ENCODE results near the gene MESD.

Gene MESD

DNA sequence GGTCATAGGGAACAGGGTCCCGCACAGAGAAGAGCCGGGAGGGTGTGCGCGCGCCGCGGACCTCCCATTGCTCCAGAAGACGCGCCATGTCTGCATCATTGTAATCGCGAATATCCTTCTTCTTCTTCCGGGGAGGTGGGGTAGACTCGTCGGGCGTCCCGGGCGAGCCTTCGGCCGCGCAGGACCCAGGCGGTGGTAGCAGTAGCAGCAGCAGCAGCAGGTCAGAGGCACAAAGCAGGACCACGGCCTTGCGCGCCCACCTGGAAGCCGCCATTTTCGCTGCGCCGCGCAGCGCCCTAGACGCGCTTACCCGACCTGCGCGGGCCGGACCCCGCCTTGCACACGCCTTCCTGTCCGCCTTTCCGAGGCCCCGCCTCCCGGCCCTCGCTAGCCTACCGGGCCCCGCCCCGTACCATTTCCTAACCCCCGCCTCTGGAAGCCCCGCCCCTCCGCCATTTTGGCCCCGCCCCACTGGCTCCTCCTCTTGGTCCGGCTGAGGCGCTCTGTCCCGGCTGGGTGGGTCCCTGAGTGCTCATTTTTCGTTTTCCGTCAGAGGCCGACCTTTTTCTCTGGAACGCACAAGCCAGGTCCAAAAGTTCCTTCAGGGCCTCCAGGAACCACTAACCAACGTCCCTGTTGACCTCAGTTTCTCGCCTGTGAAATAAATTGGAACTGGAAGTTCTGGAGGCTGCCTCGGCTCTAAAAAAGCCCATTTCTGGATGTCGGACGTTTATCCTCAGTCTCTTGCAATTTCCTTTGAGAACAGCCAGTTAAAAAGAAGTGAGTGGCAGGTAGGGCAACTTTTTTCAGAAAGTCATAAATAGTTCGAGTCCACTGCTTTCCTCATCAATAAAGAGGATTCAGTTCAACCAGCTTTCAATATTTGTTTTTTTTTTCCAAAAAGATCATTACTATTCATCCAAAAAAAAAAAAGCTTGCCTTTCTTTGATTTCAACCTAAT is at the start of gene MESD:
Gene MESD, minus strand, starts transcription at position 302 of the 961 bp plus-strand sequence. Its CDS starts 28 bp downstream, at position 274.
- peak; percentile 98 for DNase-seq (ENCODE audit: low spot score)

- no peak for DNase-seq (ENCODE audit: low spot score)
Observed at GRCh38 chr15:81038975-81039607, 49.5 kb upstream of the MESD start.

GRCh38 chr15:81037952-81038743 is 48.5 kb upstream of the MESD start:
- DNase-seq (ENCODE audit: low spot score) = no peak

GRCh38 chr15:81033508-81033907 is 43.9 kb upstream of the MESD start:
- no peak for DNase-seq (ENCODE audit: low spot score)

- no peak for DNase-seq (ENCODE audit: low spot score)
Observed at GRCh38 chr15:81032818-81033217, 43.2 kb upstream of the MESD start.

GRCh38 chr15:81032355-81032754 is 42.7 kb upstream of the MESD start:
- no peak for DNase-seq (ENCODE audit: low spot score)

DNA sequence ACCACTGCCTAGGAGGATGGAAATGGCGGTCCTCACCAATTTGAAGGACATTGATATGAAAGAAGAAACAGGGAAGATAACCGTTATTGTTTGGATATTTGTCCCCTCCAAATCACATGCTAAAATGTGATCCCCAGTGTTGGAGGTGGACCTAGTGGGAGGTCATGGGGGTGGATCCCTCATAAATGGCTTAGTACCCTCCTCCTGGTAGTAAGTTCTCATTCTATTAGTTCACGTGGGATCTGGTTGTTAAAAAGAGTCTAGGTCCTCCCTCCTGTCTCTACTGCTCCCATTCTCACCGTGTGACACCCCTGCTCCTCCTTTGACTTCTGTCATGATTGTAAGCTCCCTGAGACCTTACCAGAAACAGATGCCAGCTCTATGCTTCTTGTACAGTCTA is 41.6 kb upstream of the MESD start:
- no peak for DNase-seq (ENCODE audit: low spot score)

GRCh38 chr15:81030301-81030750 is 40.7 kb upstream of the MESD start:
- DNase-seq (ENCODE audit: low spot score) = no peak

- DNase-seq (ENCODE audit: low spot score) = no peak
Observed at GRCh38 chr15:81029414-81030300, 40.0 kb upstream of the MESD start.

DNA sequence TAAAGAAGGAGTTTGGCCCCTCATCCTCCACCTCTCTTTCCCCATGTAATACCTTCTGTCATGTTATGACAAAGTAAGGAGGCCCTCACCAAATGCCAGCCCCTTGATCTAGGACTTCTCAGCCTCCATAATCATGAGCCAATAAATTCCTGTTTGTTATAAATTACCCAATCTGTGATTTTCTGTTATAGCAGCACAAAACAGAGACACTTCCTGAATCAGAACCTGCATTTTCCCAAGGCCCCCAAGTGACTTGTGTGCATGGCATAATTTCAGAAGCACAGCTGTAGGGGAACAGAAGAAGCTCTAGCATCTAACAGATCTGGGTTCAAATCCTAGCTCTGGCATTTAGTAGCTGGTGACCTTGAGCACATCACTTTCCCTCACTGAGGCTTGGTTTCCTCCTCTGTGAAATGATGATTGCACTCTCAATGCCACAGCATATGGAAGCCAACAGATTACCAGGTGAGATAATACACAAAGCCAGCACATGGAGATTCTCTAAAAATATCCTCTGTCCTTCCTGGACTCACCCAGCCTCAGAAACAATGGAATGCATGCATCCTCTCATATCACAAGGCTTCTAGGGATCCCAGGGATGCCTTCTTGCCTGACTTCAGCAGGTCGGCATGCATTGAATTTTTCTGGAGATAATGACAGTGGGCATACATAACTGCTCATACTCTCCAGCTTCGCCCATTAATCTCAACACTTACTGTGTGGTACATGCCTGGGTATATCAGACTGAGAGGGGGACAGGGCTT is 37.4 kb upstream of the MESD start:
- DNase-seq (ENCODE audit: low spot score) = no peak

DNA sequence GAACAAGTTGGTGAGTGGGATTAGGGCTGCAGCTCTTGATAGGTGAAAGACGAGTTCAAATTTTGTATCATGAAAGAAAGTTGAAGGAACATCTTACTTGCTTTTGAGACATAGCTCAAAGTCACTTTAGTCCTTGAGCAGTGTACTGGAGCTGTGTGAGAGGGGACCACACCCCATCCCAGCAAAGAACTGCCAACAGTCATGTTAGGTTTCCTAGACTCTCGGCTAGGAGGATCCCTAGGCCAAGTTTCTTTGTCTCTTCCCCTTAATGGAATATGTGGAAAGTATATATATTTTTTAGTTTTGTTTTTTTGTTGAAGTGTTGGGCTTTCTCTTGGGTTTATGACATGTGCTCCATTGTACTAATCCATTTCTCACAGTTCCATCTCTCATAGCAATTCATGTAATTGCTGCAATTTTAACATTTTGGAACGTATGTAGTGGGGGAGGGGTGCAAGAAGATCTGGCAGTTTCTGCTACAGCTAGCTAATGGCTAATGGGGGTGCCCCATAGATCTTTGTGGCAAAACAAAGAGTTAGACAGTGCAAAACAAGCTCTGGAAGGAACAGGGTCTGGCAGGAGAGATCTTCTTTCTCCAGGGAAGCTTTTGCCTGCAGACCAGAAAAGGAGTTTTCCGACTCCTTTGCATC is 36.2 kb upstream of the MESD start:
- DNase-seq (ENCODE audit: low spot score) = no peak

GRCh38 chr15:81024936-81025335 is 35.3 kb upstream of the MESD start:
- DNase-seq (ENCODE audit: low spot score) = no peak

GRCh38 chr15:81024265-81024872 is 34.8 kb upstream of the MESD start:
- no peak for DNase-seq (ENCODE audit: low spot score)

GRCh38 chr15:81023483-81024264 is 34.1 kb upstream of the MESD start:
- no peak for DNase-seq (ENCODE audit: low spot score)

GRCh38 chr15:81021321-81021720 is 31.7 kb upstream of the MESD start:
- no peak for DNase-seq (ENCODE audit: low spot score)

- no peak for DNase-seq (ENCODE audit: low spot score)
Observed at GRCh38 chr15:81018197-81018596, 28.6 kb upstream of the MESD start.

DNA sequence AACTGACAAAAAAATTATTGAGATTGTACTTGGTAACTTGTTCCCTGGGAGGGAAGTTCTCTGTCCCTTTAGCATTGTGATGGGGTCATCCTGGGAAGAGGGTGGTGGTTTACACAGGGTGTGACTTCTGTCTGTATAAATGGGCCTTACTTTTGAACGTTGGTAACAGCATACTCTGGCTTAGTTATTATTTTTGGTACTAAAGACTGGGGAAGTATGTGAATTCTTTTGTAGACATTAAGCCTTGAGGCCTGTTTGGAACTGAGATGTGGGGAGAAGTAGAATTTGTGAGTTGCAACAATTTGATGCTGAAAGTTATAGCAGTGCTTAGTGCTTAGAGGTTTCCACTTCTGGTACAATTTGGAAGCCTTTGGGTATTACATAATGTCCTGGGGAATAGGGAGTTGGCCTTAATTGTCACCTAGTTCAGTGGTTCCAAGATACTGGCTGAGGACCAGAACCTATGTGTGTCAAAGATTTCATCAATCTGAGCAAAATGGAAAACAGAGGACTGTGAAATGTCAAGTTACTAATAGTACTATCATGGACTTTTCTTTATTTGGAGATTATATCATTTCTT is 27.0 kb upstream of the MESD start:
- DNase-seq (ENCODE audit: low spot score) = no peak
